HG02571 (cell line): ENCODE data around the gene INPP5B.

Source experiments
- ATAC-seq: cut with Tn5 transposase; IDR thresholded peaks from one replicate; pipeline ENCODE4 v1.9.1; 2021; ENCODE audit warnings: mild to moderate bottlenecking, moderate library complexity; ENCODE audit not compliant: unreplicated experiment

Gene INPP5B

DNA sequence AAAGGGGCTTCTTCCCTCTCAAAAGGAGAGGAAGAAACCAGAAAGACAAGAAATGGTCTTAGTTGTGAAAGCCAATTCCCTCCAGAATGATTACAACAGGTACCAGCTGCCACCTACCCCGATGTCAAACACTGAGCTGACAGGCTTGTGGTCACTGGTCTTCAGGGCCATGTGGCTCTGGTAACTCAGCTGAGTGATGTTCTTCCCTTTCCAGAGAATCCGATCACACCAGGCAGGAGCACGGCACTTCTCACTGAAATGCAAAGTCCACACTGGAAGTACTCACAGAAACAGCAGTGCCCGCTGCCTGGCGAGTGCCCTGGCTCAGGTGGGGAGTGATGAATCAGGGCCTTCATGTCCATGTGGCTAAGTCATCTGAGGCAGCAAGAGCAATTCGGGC is 68.8 kb downstream of the INPP5B start:
- ATAC-seq = no peak

DNA sequence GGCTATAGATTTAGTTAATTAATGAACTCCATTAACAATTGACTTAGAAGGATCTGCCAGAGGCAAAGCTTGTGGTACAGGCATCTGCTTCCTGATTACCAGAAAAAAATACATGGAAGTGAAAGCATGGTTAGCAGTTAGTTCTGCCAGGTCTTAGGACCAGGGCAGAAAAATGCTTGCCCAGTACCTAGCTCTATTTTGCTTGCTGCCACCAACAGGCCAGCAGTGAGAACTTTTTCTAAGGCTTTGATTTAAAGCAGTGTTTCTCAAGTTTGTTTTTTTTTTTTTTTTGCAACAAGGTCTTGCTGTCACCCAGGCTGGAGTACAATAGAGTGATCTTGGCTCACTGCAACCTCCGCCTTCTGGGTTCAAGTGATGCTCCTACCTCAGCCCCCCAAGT is 71.0 kb downstream of the INPP5B start:
- ATAC-seq = no peak

DNA sequence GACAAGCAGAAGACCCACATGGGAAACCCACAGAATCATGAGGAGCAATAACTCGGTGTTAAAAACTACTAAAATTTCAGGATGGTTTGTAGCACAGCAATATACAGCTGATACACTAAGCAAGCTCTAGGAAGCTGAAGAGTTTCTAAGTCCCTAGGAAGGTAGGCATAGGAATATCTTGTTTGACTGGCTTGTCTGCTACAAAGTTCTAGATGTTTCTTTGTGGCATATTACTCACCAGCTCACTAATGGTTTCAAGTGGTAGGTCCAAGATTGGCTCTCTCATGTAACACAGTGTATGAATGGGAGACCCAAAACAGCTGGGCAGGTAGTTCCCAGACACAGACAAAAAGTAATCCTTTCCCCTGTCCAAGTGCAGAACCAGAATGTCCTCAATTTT is 74.2 kb downstream of the INPP5B start:
- no peak for ATAC-seq

DNA sequence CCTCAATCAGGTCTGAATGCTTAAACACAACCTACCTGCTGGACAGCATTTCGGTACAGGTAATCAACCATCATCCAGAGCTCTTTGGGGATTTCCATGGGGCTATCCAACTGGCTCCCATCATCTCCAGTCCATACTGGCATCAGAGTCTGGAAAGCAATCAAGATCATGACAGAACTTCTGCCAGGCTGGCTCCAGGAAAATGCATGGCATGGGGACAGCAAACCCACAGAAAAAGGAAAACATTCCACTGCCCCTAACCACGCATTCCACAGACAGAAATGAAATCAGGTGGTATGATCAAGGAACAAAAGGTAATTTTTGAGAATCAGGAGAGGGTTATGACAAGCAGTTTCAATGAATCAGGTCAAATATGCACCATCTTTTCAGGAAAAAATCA is 78.4 kb downstream of the INPP5B start:
- ATAC-seq = no peak

DNA sequence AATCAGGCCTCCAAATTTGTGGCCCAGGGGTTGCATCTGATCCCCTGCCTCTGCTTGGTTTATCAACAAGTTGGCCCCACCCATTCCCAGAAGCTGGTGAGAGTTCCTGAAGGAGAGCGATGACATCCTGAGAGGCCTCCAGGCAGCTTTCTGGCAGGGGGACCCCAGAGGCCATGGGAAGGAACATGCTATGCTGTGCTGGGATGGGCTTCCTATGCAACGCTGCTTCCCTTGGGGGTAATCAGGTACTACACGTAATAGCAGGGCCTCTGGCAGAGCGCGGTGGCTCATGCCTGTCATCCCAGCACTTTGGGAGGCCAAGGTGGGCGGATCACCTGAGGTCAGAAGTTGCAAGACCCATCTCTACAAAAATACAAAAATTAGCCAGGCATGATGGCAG is 79.1 kb downstream of the INPP5B start:
- ATAC-seq = no peak

DNA sequence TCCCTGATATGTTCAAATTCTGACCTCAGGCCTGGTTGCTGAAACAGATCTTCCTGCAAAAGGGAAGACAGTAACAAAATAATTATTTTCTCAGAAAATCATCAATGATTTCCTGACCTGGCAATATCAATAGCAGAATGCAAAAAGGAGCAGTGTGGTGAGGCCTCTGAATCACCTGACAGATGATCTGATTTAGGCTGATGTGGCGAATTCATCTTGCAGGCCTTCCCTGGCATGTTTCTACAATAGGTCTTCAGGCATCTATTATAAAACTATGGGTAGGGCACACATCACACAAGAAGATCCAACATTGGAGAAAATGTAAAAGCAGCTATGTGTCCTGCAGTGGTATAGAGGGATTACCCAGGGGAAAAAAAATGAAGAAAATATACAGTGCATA is 80.4 kb downstream of the INPP5B start:
- no peak for ATAC-seq

DNA sequence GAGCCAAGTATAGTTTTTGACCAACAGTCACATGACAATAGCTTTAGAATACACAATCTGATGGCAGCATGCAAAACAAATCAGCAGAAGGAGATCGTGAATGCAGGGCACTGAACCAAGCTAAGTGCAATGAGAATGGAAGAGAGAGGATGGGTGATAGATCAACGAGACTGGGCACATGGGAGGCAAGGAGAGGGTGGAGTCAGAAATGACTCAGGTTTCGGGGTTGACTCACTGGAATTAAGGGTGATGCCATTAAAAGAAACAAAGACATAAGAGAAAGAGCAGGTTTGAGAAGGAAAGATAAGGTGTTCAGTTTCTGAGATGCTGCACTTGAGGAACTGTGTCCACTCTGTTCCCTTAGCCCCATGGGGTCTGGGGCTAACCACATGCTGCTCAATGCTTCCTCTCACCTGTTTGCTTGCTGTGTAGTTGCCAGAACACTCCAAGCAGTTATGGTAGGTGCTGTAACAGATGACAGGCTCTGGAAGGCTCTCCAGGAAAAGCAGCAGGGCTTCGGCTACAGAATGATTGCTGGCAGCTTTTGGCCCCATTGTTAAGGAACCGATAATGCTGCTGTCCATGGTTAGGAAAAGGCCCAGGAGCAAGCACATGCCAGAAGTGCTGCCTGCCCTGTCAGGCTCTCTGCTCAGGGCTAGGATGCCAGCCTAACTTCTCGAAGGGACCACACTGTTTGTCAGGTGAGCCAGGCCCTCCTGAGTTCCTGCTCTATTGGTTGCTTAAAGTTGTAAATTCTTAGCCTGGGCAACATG is 81.3 kb downstream of the INPP5B start:
- no peak for ATAC-seq

DNA sequence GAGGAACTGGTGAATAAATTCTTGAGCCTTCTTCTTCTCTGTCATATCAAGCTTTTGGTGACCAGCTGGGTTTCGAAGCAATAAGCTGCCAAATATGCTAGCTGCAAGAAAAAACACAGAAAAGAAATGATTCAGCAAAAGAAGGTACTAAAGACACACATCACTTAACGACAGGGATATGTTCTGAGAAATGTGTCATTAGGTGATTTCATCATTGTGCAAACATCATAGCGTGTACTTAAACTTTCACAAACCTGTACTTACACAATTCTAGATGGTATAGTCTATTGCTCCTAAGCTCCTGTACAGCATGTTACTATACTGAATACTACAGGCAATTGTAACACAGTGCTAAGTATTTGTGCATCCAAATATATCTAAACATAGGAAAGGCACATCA is 84.5 kb downstream of the INPP5B start:
- ATAC-seq = no peak

DNA sequence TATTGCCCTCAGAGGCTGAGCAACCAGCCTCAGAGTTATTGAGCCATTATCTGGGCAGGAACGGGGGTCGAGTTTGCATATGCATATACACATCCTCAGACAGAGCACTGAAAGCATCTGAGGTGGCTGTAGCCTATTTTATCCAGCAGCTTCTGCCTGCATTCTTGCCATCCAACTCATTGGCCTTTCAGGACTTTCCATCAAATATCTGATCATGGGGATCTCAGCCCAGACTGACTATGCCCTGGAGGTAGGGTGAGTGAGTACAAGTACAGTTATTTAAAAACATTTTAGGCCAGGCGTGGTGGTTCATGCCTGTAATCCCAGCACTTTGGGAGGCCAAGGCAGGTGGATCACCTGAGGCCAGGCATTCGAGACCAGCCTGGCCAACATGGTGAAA is 85.7 kb downstream of the INPP5B start:
- ATAC-seq = no peak

DNA sequence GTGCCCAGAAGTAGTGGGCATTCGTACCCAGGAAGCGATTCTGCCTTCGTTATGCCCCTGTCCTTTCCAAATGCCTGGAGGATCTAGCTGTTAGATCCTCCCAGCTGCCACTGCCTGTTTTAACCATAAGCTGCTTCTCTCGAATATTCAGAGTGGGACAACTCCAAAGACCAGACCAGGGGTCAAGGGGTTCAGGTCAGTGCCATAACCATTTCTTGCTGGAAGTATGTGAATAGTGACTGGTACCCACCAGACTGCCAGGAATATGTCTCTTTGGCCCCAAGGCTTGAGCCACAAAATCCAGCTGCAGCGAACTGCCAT is 86.5 kb downstream of the INPP5B start:
- ATAC-seq = no peak

DNA sequence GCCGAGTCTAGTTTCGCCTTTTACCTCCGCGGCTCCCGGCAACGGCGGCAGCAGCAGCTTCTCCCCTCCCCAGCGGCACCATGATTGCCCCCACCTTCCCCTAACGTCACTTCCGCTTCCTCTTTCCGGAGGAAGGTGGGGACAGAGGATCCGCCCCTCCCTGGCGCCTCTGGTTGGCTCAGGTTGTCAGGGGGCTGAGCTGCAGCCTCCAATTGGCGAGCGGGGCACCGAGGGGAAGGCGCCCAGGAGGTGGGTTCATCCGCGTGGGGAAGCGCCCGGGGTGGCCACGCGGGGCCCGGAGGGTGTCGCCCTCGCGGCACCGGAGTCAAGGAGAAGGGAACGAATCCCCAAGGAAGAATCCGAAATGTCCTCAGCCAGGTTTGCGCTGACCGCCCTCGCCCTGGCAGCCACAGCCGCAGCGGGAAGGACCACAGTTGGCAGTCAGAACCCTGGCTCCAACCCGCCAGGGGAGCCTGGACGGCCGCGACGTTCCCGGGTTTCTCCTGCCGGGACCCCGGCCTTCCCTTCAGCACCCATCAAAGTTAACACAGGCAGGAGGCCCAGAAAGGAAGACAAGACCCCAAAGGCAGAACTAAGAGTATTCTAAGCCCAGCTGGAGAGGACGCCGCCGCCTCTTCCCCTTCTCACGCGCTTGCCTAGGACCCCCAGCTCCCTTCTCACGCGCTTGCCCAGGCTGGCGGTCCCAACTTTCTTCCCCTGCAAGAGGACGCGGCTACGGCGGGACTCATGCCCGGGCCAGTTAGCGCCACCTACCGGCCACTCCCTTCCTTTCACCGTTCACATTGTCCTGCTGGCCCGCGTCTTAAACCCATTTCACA is 87.1 kb downstream of the INPP5B start, which contains the start of gene MTF1:
Gene MTF1, minus strand, starts transcription at position 86 of the 839 bp plus-strand sequence. CDS start 1,934 bp downstream, outside the sequence.
- peak; percentile 89 for ATAC-seq

DNA sequence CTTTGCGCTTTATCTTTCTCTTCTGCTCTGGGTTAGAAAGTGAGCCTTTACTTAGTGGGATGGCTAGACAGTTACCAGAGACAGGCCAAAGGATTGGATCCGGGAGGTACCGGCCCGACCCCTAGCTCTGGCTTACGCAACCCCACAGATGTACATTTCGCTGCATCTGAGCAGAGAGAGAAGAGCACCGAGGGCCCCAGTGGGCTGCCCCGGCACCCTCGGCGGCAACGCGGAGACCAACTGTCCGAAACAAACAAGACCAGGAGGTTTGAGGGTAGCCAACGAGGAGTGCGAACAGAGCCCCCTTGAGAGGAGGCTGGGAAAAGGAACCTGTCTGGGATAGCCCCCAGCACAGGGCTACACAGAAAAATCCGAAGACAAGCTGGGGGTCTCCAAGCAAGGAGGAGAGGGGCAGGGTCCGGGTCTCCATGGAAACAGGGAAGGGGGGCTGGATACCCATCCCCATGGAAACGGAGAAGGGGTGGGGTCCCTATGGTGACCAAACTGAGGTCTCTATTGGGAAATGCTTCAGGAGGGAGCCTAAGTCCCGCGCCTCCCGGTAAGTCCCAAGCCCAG is 87.8 kb downstream of the INPP5B start:
- ATAC-seq = peak; percentile 20

DNA sequence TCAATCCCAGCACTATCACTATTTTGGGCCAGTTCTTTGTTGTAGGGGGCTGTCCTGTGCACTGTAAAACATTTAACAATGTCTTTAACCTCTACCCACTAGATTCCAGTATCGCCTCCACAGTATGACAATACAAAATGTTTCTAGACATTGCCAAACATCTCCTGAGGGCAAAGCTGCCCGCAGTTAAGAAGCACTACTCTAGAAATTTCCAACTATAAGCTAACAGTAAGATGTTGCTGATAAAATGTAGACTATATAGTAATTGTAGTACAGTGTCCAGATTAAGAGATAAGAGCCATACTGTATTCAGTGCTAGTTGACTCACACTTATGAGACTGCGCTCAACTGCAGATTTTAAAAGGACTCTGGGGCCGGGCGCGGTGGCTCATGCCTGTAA is 92.4 kb downstream of the INPP5B start:
- no peak for ATAC-seq

DNA sequence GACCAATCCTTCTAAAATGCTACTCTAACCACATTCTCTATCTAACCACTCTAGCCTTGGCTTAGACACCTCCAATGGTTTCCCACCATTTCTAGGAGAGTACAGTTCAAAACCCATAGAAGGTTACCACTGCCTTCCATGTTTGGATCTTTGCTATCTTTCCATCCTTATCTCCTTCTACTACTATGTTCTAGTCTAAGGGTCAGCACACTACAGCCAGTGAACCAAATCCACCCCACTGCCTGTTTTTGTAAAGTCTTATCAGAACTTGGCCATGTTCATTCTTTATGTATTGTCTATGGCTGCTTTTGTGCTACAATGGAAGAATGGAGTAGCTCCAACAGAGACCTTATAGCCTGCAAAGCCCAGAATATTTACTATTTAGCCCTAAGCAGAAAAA is 93.7 kb downstream of the INPP5B start:
- no peak for ATAC-seq

DNA sequence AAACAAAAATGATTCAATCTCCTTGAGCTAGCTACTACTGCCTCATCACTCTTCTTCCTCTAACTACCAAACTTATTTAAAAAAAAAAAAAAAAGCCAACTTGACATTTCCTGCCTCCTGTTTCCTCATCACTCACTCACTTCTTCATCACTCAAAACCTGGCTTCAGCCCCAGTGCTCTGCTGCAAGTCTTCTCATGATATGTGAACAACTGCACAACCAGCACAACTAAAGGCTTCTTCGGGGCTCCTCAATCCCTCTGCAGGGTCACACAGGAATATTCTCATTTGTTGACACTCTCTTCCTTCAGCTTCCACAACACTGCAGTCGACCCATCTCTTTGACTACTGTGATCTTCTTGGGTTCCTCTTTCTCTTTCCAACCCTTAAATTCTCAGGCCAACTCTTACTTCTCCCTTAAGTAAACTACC is 95.1 kb downstream of the INPP5B start:
- ATAC-seq = no peak

DNA sequence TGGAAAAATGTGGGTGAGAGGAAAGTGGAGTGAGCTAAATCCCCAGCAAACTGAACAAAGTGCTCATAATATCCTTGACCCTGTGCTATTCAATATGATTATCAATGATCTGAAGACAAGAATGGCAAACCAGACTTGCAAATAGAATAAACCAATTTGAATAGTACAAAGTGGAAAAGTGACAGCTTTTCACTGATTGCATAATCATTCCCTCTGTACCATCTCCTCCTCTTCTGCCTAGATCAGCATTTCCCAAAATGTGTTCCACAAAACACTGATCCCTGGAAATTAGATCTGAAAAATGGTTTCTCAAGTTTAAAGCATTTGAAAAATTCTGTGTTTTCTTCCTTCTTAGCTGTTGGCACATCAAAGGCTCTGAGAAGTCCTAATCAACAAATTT is 95.6 kb downstream of the INPP5B start:
- no peak for ATAC-seq

DNA sequence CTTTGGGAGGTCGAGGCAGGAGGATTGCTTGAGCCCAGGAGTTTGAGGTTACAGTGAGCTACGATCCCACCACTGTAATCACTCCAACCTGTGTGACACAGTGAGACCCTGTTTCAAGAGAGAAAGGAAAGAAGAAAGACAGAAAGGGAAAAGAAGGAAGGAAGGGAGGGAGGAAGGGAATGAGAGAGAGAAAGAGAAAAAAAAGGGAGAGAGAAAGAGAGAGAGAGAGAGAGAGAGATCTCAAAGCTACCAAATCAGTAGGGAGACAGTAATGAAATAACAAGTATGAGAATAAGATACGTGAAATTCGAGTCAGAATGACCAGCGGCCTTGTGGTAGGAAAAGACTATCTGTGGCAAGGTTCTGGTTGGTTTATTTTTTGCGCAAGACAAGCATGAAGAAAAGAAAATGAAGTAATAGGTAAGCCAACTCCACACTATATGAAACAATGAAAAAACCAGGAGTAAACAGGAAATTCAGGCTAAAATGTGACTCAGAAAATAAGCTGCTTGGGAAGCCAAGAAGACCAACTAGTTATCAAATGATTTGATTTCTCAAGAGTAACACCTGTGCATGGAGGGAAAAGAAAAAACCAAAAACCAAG is 96.4 kb downstream of the INPP5B start:
- ATAC-seq = no peak

DNA sequence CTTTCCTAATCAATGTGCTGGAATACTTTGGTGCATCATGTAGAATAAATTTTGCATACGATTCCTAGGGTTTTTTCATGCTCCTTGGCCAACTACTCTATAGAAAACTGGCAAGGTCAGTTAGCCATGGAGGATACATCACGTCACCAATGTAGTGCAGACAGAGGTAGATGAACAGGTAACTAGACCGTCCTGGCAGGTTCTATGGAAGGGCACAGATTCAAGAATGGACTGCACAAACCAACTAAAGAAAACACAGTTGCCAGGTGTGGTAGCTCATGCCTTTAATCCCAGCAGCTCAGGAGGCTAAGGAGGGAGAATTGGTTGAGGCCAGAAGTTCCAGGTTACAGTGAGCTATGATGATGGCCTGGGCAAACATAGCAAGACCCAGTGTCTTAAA is 97.4 kb downstream of the INPP5B start:
- ATAC-seq = no peak

DNA sequence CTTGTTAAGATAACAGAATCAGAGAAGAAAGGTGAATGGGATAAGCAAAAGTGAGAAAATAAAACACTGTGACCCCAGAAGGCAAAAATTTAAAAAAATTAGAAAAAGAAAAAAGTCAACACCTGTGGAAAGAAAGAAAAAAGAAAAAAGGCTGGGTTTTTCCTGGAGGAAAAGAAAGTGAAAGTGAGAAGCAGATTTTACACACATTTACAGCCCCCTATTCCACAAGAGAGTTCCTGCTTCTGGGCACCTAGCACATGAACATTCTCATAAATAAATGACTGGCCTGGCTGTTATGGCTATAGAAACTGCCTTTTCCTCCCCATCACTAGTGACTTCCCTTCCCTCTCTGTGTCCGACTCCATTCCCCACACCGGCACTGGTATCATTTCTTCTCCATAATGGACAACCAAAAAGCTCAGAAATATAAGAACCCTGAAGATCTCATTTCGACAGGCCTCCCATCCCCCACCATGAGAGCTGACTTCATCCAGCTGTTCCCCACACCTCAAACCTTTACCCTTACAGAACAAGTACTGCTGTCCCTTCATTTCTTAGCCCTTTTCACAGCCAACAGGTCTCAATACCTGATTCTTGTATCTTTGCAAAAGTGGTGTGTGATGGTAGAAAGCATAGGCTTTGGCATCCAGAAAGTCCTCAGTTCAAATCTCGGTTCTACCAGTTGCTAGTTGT is 100.1 kb downstream of the INPP5B start:
- ATAC-seq = no peak

DNA sequence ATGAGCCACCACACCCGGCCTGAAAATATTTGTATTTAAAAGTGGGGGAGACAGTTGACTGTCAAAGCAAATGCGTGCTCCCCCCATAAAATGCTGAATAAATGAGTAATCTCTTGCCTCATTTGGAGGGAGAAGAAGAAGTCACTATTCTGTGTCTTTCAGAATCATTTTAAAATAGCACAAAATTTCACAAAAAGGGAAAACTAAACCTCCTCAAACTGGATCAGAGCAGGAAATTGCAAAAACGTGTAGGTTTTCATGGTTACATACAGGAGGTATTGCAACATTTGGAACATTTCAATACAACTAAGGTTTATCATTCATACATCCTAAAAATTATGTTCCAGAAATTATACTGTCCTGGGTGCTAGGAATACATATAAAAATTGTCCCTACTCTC is 101.1 kb downstream of the INPP5B start:
- no peak for ATAC-seq

DNA sequence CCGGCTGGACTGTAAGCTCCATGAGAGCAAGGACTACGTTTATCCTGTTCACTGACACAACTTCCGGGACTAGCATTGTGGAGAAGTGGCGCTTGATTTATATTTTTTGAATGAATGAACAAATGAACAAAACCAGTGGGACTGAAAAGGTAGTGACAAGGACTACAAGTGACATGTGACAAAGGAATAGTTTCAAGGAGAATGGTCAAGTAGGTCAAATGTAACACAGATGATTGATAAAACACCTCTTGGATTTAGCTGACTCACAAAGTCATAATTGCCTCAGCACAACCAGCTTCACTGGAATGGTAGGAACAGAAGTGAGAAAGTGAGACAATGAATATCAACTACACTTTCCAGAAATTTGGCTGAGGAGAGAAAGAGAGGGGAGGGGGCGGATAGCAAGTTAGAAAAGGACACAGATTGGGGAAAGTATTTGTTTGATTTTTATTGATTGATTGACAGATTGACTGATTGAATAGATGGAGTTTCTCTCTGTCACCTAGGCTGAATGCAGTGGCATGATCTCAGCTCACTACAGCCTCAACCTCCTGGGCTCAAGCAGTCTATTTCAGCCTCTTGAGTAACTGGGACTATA is 101.7 kb downstream of the INPP5B start:
- no peak for ATAC-seq
